ENCODE results near the gene TTC38. TPM values are rescaled to one million over a fixed set of nuclear protein-coding genes. Genes with fewer than 3 reads are reported as not detected.

The TTC38 gene
- polyA plus RNA-seq, 2 of the 4 experiments (the other 2 are of a cell fraction) = 12.4 to 22.1 TPM

GRCh38 chr22:46230262-46230901 lies 37.4 kb upstream of the TTC38 start:
- no peak for ATAC-seq
- no peak overlapping the region for H3K4me2 ChIP-seq
- no peak for DNase-seq (ENCODE audit: low read depth in 1 of 2, low spot score in 1 of 2)
- no peak overlapping the region for H3K27ac ChIP-seq
- H3K4me3 ChIP-seq = no peak overlapping the region
- 83% methylated on average over 13 of the region's 13 CpGs for WGBS (ENCODE audit: missing lambda C conversion rate)
- CTCF ChIA-PET = no interaction called here
- no peaks in the 10 kb centered on the region for H3K9me3 ChIP-seq
- H3K4me1 ChIP-seq = no peaks in the 10 kb centered on the region
- TF ChIP-seq NR3C1 (IDR thresholded peaks at IDR 0.05) (no peak), ZC3H11A (IDR thresholded peaks at IDR 0.05) (no peak), RAD21 (conservative IDR thresholded peaks at IDR 0.05 in 1 of 2, IDR thresholded peaks at IDR 0.05 in 1 of 2) (no peak), NFE2L2 (conservative IDR thresholded peaks at IDR 0.05; ENCODE audit: low read length) (no peak), CHD4 (IDR thresholded peaks at IDR 0.05; ENCODE audit: borderline replicate concordance) (no peak), RNF2 (IDR thresholded peaks at IDR 0.05; ENCODE audit: borderline replicate concordance, low read depth) (no peak), TFCP2L1 (CRISPR knock-in tag; IDR thresholded peaks at IDR 0.05) (no peak), ZNF302 (CRISPR knock-in tag; IDR thresholded peaks at IDR 0.05) (no peak), TP53 (CRISPR knock-in tag; IDR thresholded peaks at IDR 0.05) (no peak), KDM1A (IDR thresholded peaks at IDR 0.05; ENCODE audit: low read depth) (no peak), RFX5 (IDR thresholded peaks at IDR 0.05) (no peak), REST (IDR thresholded peaks at IDR 0.05) (no peak), PHF8 (IDR thresholded peaks at IDR 0.05; ENCODE audit: borderline replicate concordance, low read depth) (no peak), FOSB (CRISPR knock-in tag; IDR thresholded peaks at IDR 0.05) (no peak), POLR2A (IDR thresholded peaks at IDR 0.05; ENCODE audit: low read length) (no peak), HOXB5 (CRISPR knock-in tag; IDR thresholded peaks at IDR 0.05) (no peak), E2F6 (IDR thresholded peaks at IDR 0.05; ENCODE audit: borderline replicate concordance, low read depth) (no peak)
- TF ChIP-seq, protein P1, sequence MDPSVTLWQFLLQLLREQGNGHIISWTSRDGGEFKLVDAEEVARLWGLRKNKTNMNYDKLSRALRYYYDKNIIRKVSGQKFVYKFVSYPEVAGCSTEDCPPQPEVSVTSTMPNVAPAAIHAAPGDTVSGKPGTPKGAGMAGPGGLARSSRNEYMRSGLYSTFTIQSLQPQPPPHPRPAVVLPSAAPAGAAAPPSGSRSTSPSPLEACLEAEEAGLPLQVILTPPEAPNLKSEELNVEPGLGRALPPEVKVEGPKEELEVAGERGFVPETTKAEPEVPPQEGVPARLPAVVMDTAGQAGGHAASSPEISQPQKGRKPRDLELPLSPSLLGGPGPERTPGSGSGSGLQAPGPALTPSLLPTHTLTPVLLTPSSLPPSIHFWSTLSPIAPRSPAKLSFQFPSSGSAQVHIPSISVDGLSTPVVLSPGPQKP (IDR thresholded peaks at IDR 0.05; ENCODE audit: low read depth, low read length) = no peak
- TF ChIP-seq, protein P2, sequence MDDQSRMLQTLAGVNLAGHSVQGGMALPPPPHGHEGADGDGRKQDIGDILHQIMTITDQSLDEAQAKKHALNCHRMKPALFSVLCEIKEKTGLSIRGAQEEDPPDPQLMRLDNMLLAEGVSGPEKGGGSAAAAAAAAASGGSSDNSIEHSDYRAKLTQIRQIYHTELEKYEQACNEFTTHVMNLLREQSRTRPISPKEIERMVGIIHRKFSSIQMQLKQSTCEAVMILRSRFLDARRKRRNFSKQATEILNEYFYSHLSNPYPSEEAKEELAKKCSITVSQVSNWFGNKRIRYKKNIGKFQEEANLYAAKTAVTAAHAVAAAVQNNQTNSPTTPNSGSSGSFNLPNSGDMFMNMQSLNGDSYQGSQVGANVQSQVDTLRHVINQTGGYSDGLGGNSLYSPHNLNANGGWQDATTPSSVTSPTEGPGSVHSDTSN (IDR thresholded peaks at IDR 0.05) = no peak
- FAIRE-seq = no peak
- POLR2A ChIA-PET = no interaction called here

DNA sequence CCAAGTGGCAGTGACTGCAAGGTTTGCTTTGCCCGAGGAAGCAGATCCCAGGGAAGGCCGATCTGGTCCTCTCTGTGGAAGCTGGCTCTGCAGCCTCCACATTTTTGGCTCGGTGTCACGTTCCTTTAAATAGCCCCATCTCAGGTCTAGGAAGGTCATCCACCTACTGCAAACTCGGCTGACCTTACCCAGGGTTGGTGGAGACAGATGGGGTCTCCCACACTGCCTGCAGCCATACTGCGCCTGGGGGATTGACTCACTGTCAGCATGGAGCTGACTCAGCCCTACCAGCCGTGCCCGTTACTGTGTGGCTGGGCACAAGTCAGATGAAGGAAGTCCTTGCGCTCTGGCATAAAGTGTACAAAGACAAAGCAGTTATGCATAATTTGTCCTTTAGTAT lies 34.6 kb upstream of the TTC38 start:
- no peak overlapping the region for H3K4me3 ChIP-seq
- ChIA-PET CTCF (no interaction called here), POLR2A (no interaction called here)
- FAIRE-seq (no peak), DNase-seq (ENCODE audit: low read depth in 1 of 2, low spot score in 1 of 2) (no peak), ATAC-seq (no peak)
- 83% methylated on average over 5 of the region's 9 CpGs for WGBS (ENCODE audit: missing lambda C conversion rate)
- H3K9me3 ChIP-seq = no peaks in the 10 kb centered on the region
- H3K4me2 ChIP-seq = no peak overlapping the region
- no peaks in the 10 kb centered on the region for H3K4me1 ChIP-seq
- H3K27ac ChIP-seq = no peak overlapping the region
- TF ChIP-seq, protein P3, sequence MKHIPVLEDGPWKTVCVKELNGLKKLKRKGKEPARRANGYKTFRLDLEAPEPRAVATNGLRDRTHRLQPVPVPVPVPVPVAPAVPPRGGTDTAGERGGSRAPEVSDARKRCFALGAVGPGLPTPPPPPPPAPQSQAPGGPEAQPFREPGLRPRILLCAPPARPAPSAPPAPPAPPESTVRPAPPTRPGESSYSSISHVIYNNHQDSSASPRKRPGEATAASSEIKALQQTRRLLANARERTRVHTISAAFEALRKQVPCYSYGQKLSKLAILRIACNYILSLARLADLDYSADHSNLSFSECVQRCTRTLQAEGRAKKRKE (CRISPR knock-in tag; IDR thresholded peaks at IDR 0.05; ENCODE audit: low read depth) = no peak
- TF ChIP-seq TFCP2L1 (CRISPR knock-in tag; IDR thresholded peaks at IDR 0.05) = no peak
- no peak for TF ChIP-seq ZNF302 (CRISPR knock-in tag; IDR thresholded peaks at IDR 0.05)
- no peak for TF ChIP-seq MAZ (IDR thresholded peaks at IDR 0.05; ENCODE audit: borderline replicate concordance, low read depth, low read length)
- no peak for TF ChIP-seq SMC3 (IDR thresholded peaks at IDR 0.05)
